Measurements from ENCODE around the gene ANLN. TPM values are rescaled to one million over a fixed set of nuclear protein-coding genes. Genes with fewer than 3 reads are reported as not detected.
A peak's percentile ranks its signal among the peaks of the same experiment; 100 is the strongest.

ANLN gene
- total RNA-seq, 1 experiment from 2014 or later, result 130 TPM

DNA sequence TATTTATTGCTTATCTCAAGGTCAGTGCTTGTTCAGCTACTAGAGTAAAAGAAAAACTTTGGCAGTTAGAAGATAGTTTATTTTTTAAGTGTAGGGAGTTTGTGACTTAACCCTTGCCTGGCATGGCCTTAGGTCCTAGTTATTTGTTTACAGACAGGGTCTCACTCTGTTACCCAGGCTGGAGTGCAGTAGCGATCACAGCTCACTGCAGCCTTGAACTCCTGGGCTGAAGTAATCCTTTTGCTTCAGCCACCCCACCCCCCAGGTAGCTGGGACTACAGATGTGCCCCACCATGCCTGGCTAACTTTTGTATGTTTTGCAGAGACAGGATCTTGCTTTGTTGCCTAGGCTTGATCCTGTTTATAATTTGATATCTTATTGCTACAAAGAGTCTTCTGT, 4.2 kb downstream of the ANLN start:
- no peak for ATAC-seq
- no TSS peak for BruUV-seq (replicated peaks)
- Histone ChIP-seq H3K9me2 (ENCODE audit: insufficient read depth) (no peaks in the 10 kb centered on the region), H3K4me2 (ENCODE audit: low read length) (peak overlapping the region; percentile 95; the same call in 1 of the 2 replicates), H3K4me3 (replicated peaks in 1 of 2; ENCODE audit: low read depth in 1 of 2, low read length in 2 of 2) (no peak overlapping the region), H3K9ac (ENCODE audit: low read length) (no peak overlapping the region), H3K9me3 (ENCODE audit: control insufficient read depth in 1 of 2, insufficient read depth in 1 of 2, low read depth in 1 of 2, low read length in 2 of 2) (no peaks in the 10 kb centered on the region), H3K79me2 (ENCODE audit: insufficient read depth, low read length) (peaks cover 92% of the 10 kb centered on the region), H3K27me3 (ENCODE audit: insufficient read depth, low read length) (no peaks in the 10 kb centered on the region), H3K4me1 (ENCODE audit: control insufficient read depth in 1 of 2, insufficient read depth in 2 of 2, low read length in 2 of 2) (peaks cover 34 to 63% of the 10 kb centered on the region in 2 experiments), H3K27ac (ENCODE audit: low read depth, low read length) (no peak overlapping the region), H4K20me1 (ENCODE audit: insufficient read depth) (peaks cover 17% of the 10 kb centered on the region; the same call in 1 of the 2 replicates), H3K36me3 (ENCODE audit: control insufficient read depth in 1 of 2, insufficient read depth in 2 of 2, low read length in 2 of 2) (peaks cover 15 to 24% of the 10 kb centered on the region in 2 experiments), H2AFZ (ENCODE audit: low read depth, low read length, poor library complexity, severe bottlenecking) (no peak overlapping the region)
- DNase-seq (ENCODE audit: low read depth, low spot score), result no peak
- intact Hi-C loops (cut with micrococcal nuclease), result no loop called here
- ChIA-PET CTCF (no interaction called here), POLR2A (no interaction called here), RAD21 (ENCODE audit: low non-redundant PET in 1 of 2, low total read pairs in 2 of 2, uncharacterized antibody in 2 of 2, unreplicated experiment in 2 of 2) (no interaction called here)
- TF ChIP-seq SIN3A (IDR thresholded peaks at IDR 0.05; ENCODE audit: low read depth) (no peak), EZH2phosphoT487 (IDR thresholded peaks at IDR 0.05; ENCODE audit: borderline replicate concordance) (no peak), POLR2AphosphoS5 (IDR thresholded peaks at IDR 0.05; ENCODE audit: low read depth, low read length) (no peak), SP1 (IDR thresholded peaks at IDR 0.05; ENCODE audit: low read depth) (no peak), JUND (IDR thresholded peaks at IDR 0.05) (no peak), EZH2 (IDR thresholded peaks at IDR 0.05) (no peak), CBX3 (IDR thresholded peaks at IDR 0.05; ENCODE audit: low read depth) (no peak), FOSL1 (IDR thresholded peaks at IDR 0.05; ENCODE audit: low read depth) (no peak)

- no peak overlapping the region for H2AFZ ChIP-seq (ENCODE audit: low read depth, low read length, poor library complexity, severe bottlenecking)
- H3K9ac ChIP-seq (ENCODE audit: low read length), result peak overlapping the region; percentile 5; the same call in 1 of the 2 replicates
- no peak overlapping the region for H3K4me2 ChIP-seq (ENCODE audit: low read length)
- H3K27ac ChIP-seq (ENCODE audit: low read depth, low read length), result no peak overlapping the region
- no TSS peak for BruUV-seq (replicated peaks)
- no peak overlapping the region for H3K4me3 ChIP-seq (replicated peaks in 1 of 2; ENCODE audit: low read depth in 1 of 2, low read length in 2 of 2)
- H4K20me1 ChIP-seq (ENCODE audit: insufficient read depth), result peaks cover 16% of the 10 kb centered on the region; the same call in 1 of the 2 replicates
- peaks cover 32 to 57% of the 10 kb centered on the region in 2 experiments for H3K4me1 ChIP-seq (ENCODE audit: control insufficient read depth in 1 of 2, insufficient read depth in 2 of 2, low read length in 2 of 2)
- ChIA-PET CTCF (no interaction called here), POLR2A (no interaction called here), RAD21 (ENCODE audit: low non-redundant PET in 1 of 2, low total read pairs in 2 of 2, uncharacterized antibody in 2 of 2, unreplicated experiment in 2 of 2) (no interaction called here)
- intact Hi-C loops (cut with micrococcal nuclease), result no loop called here
- ATAC-seq, result no peak
- H3K79me2 ChIP-seq (ENCODE audit: insufficient read depth, low read length), result peaks cover 100% of the 10 kb centered on the region
- H3K36me3 ChIP-seq (ENCODE audit: control insufficient read depth in 1 of 2, insufficient read depth in 2 of 2, low read length in 2 of 2), result peaks cover 23 to 39% of the 10 kb centered on the region in 2 experiments
- H3K9me2 ChIP-seq (ENCODE audit: insufficient read depth), result no peaks in the 10 kb centered on the region
- DNase-seq (ENCODE audit: low read depth, low spot score), result no peak
- no peaks in the 10 kb centered on the region for H3K9me3 ChIP-seq (ENCODE audit: control insufficient read depth in 1 of 2, insufficient read depth in 1 of 2, low read depth in 1 of 2, low read length in 2 of 2)
- H3K27me3 ChIP-seq (ENCODE audit: insufficient read depth, low read length), result no peaks in the 10 kb centered on the region
- TF ChIP-seq CEBPB (IDR thresholded peaks at IDR 0.05; ENCODE audit: low read depth) (no peak), MAX (IDR thresholded peaks at IDR 0.05) (no peak), FOSL1 (IDR thresholded peaks at IDR 0.05; ENCODE audit: low read depth) (no peak), TCF7L2 (IDR thresholded peaks at IDR 0.05; ENCODE audit: borderline replicate concordance, extremely low read depth, insufficient read depth, insufficient read length) (no peak), SP1 (IDR thresholded peaks at IDR 0.05; ENCODE audit: low read depth) (no peak), RAD21 (IDR thresholded peaks at IDR 0.05; ENCODE audit: low read depth) (no peak), SIN3A (IDR thresholded peaks at IDR 0.05; ENCODE audit: low read depth) (no peak), ZNF274 (IDR thresholded peaks at IDR 0.05; ENCODE audit: low read depth, low read length) (no peak), ELF1 (IDR thresholded peaks at IDR 0.05; ENCODE audit: borderline replicate concordance, low read depth) (no peak)
- TF ChIP-seq, protein P1, sequence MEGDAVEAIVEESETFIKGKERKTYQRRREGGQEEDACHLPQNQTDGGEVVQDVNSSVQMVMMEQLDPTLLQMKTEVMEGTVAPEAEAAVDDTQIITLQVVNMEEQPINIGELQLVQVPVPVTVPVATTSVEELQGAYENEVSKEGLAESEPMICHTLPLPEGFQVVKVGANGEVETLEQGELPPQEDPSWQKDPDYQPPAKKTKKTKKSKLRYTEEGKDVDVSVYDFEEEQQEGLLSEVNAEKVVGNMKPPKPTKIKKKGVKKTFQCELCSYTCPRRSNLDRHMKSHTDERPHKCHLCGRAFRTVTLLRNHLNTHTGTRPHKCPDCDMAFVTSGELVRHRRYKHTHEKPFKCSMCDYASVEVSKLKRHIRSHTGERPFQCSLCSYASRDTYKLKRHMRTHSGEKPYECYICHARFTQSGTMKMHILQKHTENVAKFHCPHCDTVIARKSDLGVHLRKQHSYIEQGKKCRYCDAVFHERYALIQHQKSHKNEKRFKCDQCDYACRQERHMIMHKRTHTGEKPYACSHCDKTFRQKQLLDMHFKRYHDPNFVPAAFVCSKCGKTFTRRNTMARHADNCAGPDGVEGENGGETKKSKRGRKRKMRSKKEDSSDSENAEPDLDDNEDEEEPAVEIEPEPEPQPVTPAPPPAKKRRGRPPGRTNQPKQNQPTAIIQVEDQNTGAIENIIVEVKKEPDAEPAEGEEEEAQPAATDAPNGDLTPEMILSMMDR (IDR thresholded peaks at IDR 0.05 in 2 of 3, conservative IDR thresholded peaks at IDR 0.05 in 1 of 3; ENCODE audit: borderline replicate concordance in 1 of 3, insufficient read depth in 1 of 3, low read depth in 2 of 3, low read length in 2 of 3), result no peak
These were observed 5.7 kb downstream of the ANLN start for GRCh38 chr7:36395171-36395894.
